GM12878 (cell line): ENCODE data around the gene UBL4B. TPM values are rescaled to one million over a fixed set of nuclear protein-coding genes. Genes with fewer than 3 reads are reported as not detected.

Source experiments
- ATAC-seq: fragments of 200-7000 bp; cut with Tn5 transposase; 3 replicates; pipeline ENCODE4 v1.9.1; 2020; ENCODE audit warnings: mild to moderate bottlenecking, moderate library complexity
- BruUV-seq: library from RNA; stranded (reverse); fragments of 400-500 nt; replicated peaks from 2 replicates; lab custom pipeline; 2021; lab: Mats Ljungman, UMichigan
- CTCF ChIA-PET: fragments of 300-600 bp; sonication (Branson Sonifier 250); formaldehyde crosslinking; extraction: SDS; loops from one replicate; lab custom pipeline; 2021; ENCODE audit warnings: inconsistent platforms; lab: Yijun Ruan, JAX
- POLR2A ChIA-PET: fragments of 350-600 bp; formaldehyde crosslinking; extraction: SDS; loops from one replicate; lab custom pipeline; 2021; ENCODE audit warnings: inconsistent platforms; lab: Charles Lee
- RAD21 ChIA-PET: fragments of 300-600 bp; sonication (Branson Sonifier 250); formaldehyde crosslinking; loops from one replicate; lab custom pipeline; 2023; ENCODE audit warnings: antibody characterized with exemption; ENCODE audit not compliant: unreplicated experiment; lab: Charles Lee
- SMC1A ChIA-PET: fragments of 300-600 bp; sonication (Branson Sonifier 250); formaldehyde crosslinking; loops from one replicate; lab custom pipeline; 2023; ENCODE audit not compliant: unreplicated experiment, uncharacterized antibody; lab: Charles Lee
- DNase-seq: peaks from one replicate; pipeline ENCODE4 v3.0.0-alpha.2; 2011; ENCODE audit warnings: low read depth, low spot score
- FAIRE-seq: peaks from 3 replicates; lab custom pipeline; 2011; peaks lifted over from hg19 to GRCh38; lab: Jason Lieb, UNC
- H2AFZ ChIP-seq: 2 replicates; pipeline ENCODE4 v1.6.0; 2011; ENCODE audit warnings: low read depth, low read length, control low read depth; ENCODE audit not compliant: control insufficient read depth
- H3K27ac ChIP-seq: 2 replicates; pipeline ENCODE4 v1.5.1; 2011; ENCODE audit warnings: control low read depth; ENCODE audit not compliant: control insufficient read depth, insufficient read depth
- H3K27me3 ChIP-seq, 2 experiments: replicated peaks in 1 of 2; 2 replicates each; pipeline versions ENCODE4 v1.6.0 to v1.6.1; 2011; ENCODE audit warnings: low read length in 1 of 2; ENCODE audit not compliant: control insufficient read depth in 2 of 2, insufficient read depth in 2 of 2
- H3K36me3 ChIP-seq, 2 experiments: 2 replicates each; pipeline ENCODE4 v1.5.1; 2011; ENCODE audit warnings: low read length in 1 of 2; ENCODE audit not compliant: control insufficient read depth in 2 of 2, insufficient read depth in 2 of 2
- H3K4me1 ChIP-seq: 2 replicates; pipeline ENCODE4 v1.6.1; 2011; ENCODE audit warnings: mild to moderate bottlenecking, low read length, moderate library complexity, mixed read lengths; ENCODE audit not compliant: control insufficient read depth, insufficient read depth
- H3K4me2 ChIP-seq: 2 replicates; pipeline ENCODE4 v1.6.0; 2011; ENCODE audit warnings: control low read depth; ENCODE audit not compliant: control insufficient read depth, insufficient read depth
- H3K4me3 ChIP-seq: fragments of 200-600 bp; sonication (generic); 2 replicates; pipeline ENCODE4 v1.5.1; 2016
- H3K79me2 ChIP-seq: 2 replicates; pipeline ENCODE4 v1.6.0; 2011; ENCODE audit warnings: low read length; ENCODE audit not compliant: control insufficient read depth, insufficient read depth
- H3K9ac ChIP-seq: 2 replicates; pipeline ENCODE4 v1.8.0; 2011; ENCODE audit warnings: low read length, control low read depth, mixed read lengths; ENCODE audit not compliant: control insufficient read depth, insufficient read depth
- H3K9me3 ChIP-seq: replicated peaks from 3 replicates; pipeline ENCODE4 v1.5.1; 2011; ENCODE audit warnings: mild to moderate bottlenecking, low read length; ENCODE audit not compliant: control insufficient read depth, insufficient read depth
- H4K20me1 ChIP-seq: 2 replicates; pipeline ENCODE4 v1.6.0; 2011; ENCODE audit not compliant: control insufficient read depth, insufficient read depth
- CEBPZ ChIP-seq: fragments of 150-350 bp; IDR thresholded peaks from 2 replicates; pipeline ENCODE4 v1.6.1; 2016; ENCODE audit warnings: low read depth, low read length
- ESRRA ChIP-seq: IDR thresholded peaks from 2 replicates; pipeline ENCODE4 v1.6.1; 2012; ENCODE audit warnings: mild to moderate bottlenecking, low read length, improper control_type of control experiment
- EZH2 ChIP-seq: IDR thresholded peaks from 2 replicates; pipeline ENCODE4 v1.6.1; 2012; ENCODE audit warnings: low read depth, mild to moderate bottlenecking, control low read depth, inconsistent platforms, low read length, borderline replicate concordance; ENCODE audit not compliant: control insufficient read depth
- HDAC6 ChIP-seq: fragments of 200-600 bp; sonication (generic); IDR thresholded peaks from one replicate; pipeline ENCODE4 v1.8.0; 2017; ENCODE audit warnings: antibody characterized with exemption; ENCODE audit not compliant: unreplicated experiment
- NFYA ChIP-seq: IDR thresholded peaks from 2 replicates; pipeline ENCODE4 v1.6.1; 2011; ENCODE audit warnings: low read depth, mild to moderate bottlenecking, low read length, improper control_type of control experiment, borderline replicate concordance
- PML ChIP-seq: IDR thresholded peaks from 2 replicates; pipeline ENCODE4 v1.6.1; 2012; ENCODE audit warnings: low read length, inconsistent platforms
- SRF ChIP-seq, 2 experiments: IDR thresholded peaks; 2 replicates each; pipeline ENCODE4 v1.6.1; 2011; ENCODE audit warnings: low read depth in 2 of 2, low read length in 2 of 2, mild to moderate bottlenecking in 1 of 2, moderate library complexity in 1 of 2
- SUPT20H ChIP-seq: IDR thresholded peaks from 2 replicates; pipeline ENCODE4 v1.6.1; 2011; ENCODE audit warnings: low read depth, mild to moderate bottlenecking, low read length, moderate library complexity, borderline replicate concordance; ENCODE audit not compliant: control insufficient read depth
- ZNF592 ChIP-seq: fragments of 450-650 bp; IDR thresholded peaks from 2 replicates; pipeline ENCODE4 v1.6.1; 2017; ENCODE audit warnings: mild to moderate bottlenecking, moderate library complexity
- WGBS: methylation state at CpG from one replicate; pipeline ENCODE4 v1.1.6; 2016; ENCODE audit warnings: low lambda C conversion rate; ENCODE audit not compliant: insufficient replicate concordance, insufficient coverage; ENCODE audit errors: missing lambda C conversion rate; 5-methylcytosine and 5-hydroxymethylcytosine counted together
- in situ Hi-C: fragments of 300-500 bp; cut with MboI; formaldehyde crosslinking; loops from 9 replicates; pipeline ENCODE4 v1.14.3; 2018; ENCODE audit warnings: mixed read lengths
- intact Hi-C: fragments of 100-400 bp; cut with micrococcal nuclease; formaldehyde crosslinking; loops from one replicate; pipeline ENCODE4 v1.14.2; 2022; ENCODE audit not compliant: unreplicated experiment
- polyA plus RNA-seq, 11 experiments: library from polyadenylated mRNA; depleted of rRNA in 4 of 11; unstranded in 6 of 11; stranded (reverse) in 5 of 11; fragments of >200 nt; fragmentation: Nextera tagmentation in 4 of 11; fragmentation: Illumina TruSeq in 1 of 11; extraction: Ambion mirVana in 4 of 11; extraction: Trizol in 1 of 11; gene quantifications; 1 replicate in 1 of 11; 2 replicates in 10 of 11; pipeline versions ENCODE4 v1.2.1 to v1.2.3, GENCODE V29; 2011 to 2016; ENCODE audit warnings: inconsistent platforms in 2 of 11, missing spikeins in 2 of 11, low read depth in 1 of 11
- total RNA-seq, 4 experiments: library from RNA; depleted of rRNA in 3 of 4; stranded (reverse); fragments of >200 nt in 3 of 4; fragmentation: Illumina TruSeq in 1 of 4; extraction: Trizol in 1 of 4; gene quantifications; 2 replicates each; pipeline versions ENCODE4 v1.2.1 to v1.2.3, GENCODE V29; 2013 to 2021

Gene UBL4B
- total and polyA plus RNA-seq, 10 of the 15 experiments (the other 5 are each of a cell fraction or from before 2014, with no cell fraction given), result 0.06 to 0.15 TPM; not detected in 8

GRCh38 chr1:110091791-110092190 is 20.5 kb upstream of the UBL4B start:
- no peak for TF ChIP-seq SRF (IDR thresholded peaks at IDR 0.05; ENCODE audit: low read depth in 2 of 2, low read length in 2 of 2)
- TF ChIP-seq HDAC6, result no peak
- TF ChIP-seq ESRRA, result no peak
- no peak for TF ChIP-seq NFYA
- TF ChIP-seq ZNF592, result no peak
- TF ChIP-seq CEBPZ, result no peak
- no peak for TF ChIP-seq SUPT20H
- TF ChIP-seq PML, result no peak
- no peak for TF ChIP-seq EZH2
- no peaks in the 10 kb centered on the region for H3K9me3 ChIP-seq
- H3K36me3 ChIP-seq, result no peaks in the 10 kb centered on the region
- FAIRE-seq (no peak), ATAC-seq (no peak), DNase-seq (no peak)
- in situ Hi-C loops, result no loop called here
- H3K27ac ChIP-seq, result no peak overlapping the region
- intact Hi-C loops, result no loop called here
- H3K79me2 ChIP-seq, result no peaks in the 10 kb centered on the region
- CTCF ChIA-PET, result interaction anchor here (1.0 to 6.8 kb wide), 10 partner anchors 10 to 364 kb away, joined by 3 to 120 read pairs (median 4); no protein-coding TSS in a partner anchor
- BruUV-seq, result no TSS peak
- no peak overlapping the region for H3K4me3 ChIP-seq
- no peak overlapping the region for H3K4me2 ChIP-seq
- RAD21 ChIA-PET, result interaction anchor here (2.5 kb wide), 1 partner anchor 12 kb away, joined by 14 read pairs; no protein-coding TSS in a partner anchor
- SMC1A ChIA-PET, result interaction anchor here (0.9 to 1.8 kb wide), 3 partner anchors 14 to 404 kb away, joined by 3 to 5 read pairs (median 3); no protein-coding TSS in a partner anchor
- 40% methylated on average over 3 of the region's 3 CpGs for WGBS
- POLR2A ChIA-PET, result no interaction called here
- no peaks in the 10 kb centered on the region for H4K20me1 ChIP-seq
- H2AFZ ChIP-seq, result no peak overlapping the region
- no peaks in the 10 kb centered on the region for H3K4me1 ChIP-seq
- peaks cover 0 to 9% of the 10 kb centered on the region in 2 experiments; a peak in 1 of 4 replicates for H3K27me3 ChIP-seq
- no peak overlapping the region for H3K9ac ChIP-seq
